Erythroblast (primary cell): Measurements from ENCODE around the gene ABHD6.

Experiments used
- GATA1 ChIP-seq: IDR thresholded peaks from 2 replicates; pipeline ENCODE4 v1.6.1; 2011; ENCODE audit warnings: low read depth, mild to moderate bottlenecking, control low read depth, low read length, moderate library complexity
- POLR2A ChIP-seq: IDR thresholded peaks from 2 replicates; pipeline ENCODE4 v1.6.1; 2011; ENCODE audit warnings: mild to moderate bottlenecking, low read length

- TF ChIP-seq POLR2A (no peak), GATA1 (no peak)
Measured at GRCh38 chr3:58236527-58237237, 910 bp upstream of the ABHD6 start.
